IMR-90 (cell line): ENCODE data around the gene PIR. TPM values are rescaled to one million over a fixed set of nuclear protein-coding genes. Genes with fewer than 3 reads are reported as not detected.
A peak's percentile ranks its signal among the peaks of the same experiment; 100 is the strongest.

Source experiments
- ATAC-seq: fragments of 200-7000 bp; cut with Tn5 transposase; 2 replicates; pipeline ENCODE4 v1.9.1; 2020; ENCODE audit warnings: low read depth, mild to moderate bottlenecking, moderate library complexity
- BruUV-seq: library from RNA; stranded (reverse); fragments of 400-500 nt; replicated peaks from 2 replicates; lab custom pipeline; 2021; lab: Mats Ljungman, UMichigan
- CTCF ChIA-PET: fragments of 300-600 bp; formaldehyde crosslinking; extraction: SDS; loops from one replicate; lab custom pipeline; 2021; ENCODE audit warnings: antibody characterized with exemption; lab: Yijun Ruan, JAX
- POLR2A ChIA-PET: fragments of 300-600 bp; sonication (Branson Sonifier 250); formaldehyde crosslinking; loops from one replicate; lab custom pipeline; 2022; ENCODE audit warnings: antibody characterized with exemption; ENCODE audit not compliant: unreplicated experiment; lab: Charles Lee
- DNase-seq: peaks from one replicate; pipeline ENCODE4 v3.0.0; 2013
- H2AFZ ChIP-seq: replicated peaks from 2 replicates; pipeline ENCODE3; 2013; ENCODE audit warnings: low read length, mild to moderate bottlenecking; ENCODE audit not compliant: poor library complexity
- H2AK5ac ChIP-seq: 2 replicates; pipeline ENCODE4 v1.6.1; 2013; ENCODE audit warnings: low read depth, low read length, inconsistent platforms
- H2AK9ac ChIP-seq: replicated peaks from 2 replicates; pipeline ENCODE3; 2013; ENCODE audit warnings: mild to moderate bottlenecking, low read depth, low read length, moderate library complexity; ENCODE audit not compliant: poor library complexity
- H2BK120ac ChIP-seq: 2 replicates; pipeline ENCODE4 v1.6.1; 2013; ENCODE audit warnings: low read depth, low read length, inconsistent platforms
- H2BK15ac ChIP-seq: 3 replicates; pipeline ENCODE4 v1.6.1; 2013; ENCODE audit warnings: low read depth, low read length, inconsistent platforms
- H2BK20ac ChIP-seq: 2 replicates; pipeline ENCODE4 v1.6.1; 2013; ENCODE audit warnings: low read depth, mild to moderate bottlenecking, inconsistent platforms, low read length, moderate library complexity
- H2BK5ac ChIP-seq: 2 replicates; pipeline ENCODE4 v1.6.1; 2013; ENCODE audit warnings: mild to moderate bottlenecking, low read depth, low read length, inconsistent platforms; ENCODE audit not compliant: poor library complexity, severe bottlenecking
- H3K14ac ChIP-seq: replicated peaks from 2 replicates; pipeline ENCODE4 v1.6.1; 2013; ENCODE audit warnings: low read depth, low read length, inconsistent platforms
- H3K18ac ChIP-seq: 2 replicates; pipeline ENCODE4 v1.6.1; 2013; ENCODE audit warnings: low read depth, low read length, control low read depth
- H3K23ac ChIP-seq: 2 replicates; pipeline ENCODE4 v1.6.1; 2013; ENCODE audit warnings: low read depth, low read length, inconsistent platforms
- H3K27ac ChIP-seq: 2 replicates; pipeline ENCODE4 v1.5.1; 2013; ENCODE audit warnings: mild to moderate bottlenecking, control low read depth, low read length; ENCODE audit not compliant: insufficient read depth
- H3K27me3 ChIP-seq: 2 replicates; pipeline ENCODE4 v1.6.1; 2013; ENCODE audit warnings: low read length; ENCODE audit not compliant: control insufficient read depth, insufficient read depth
- H3K36me3 ChIP-seq: 2 replicates; pipeline ENCODE4 v1.6.1; 2013; ENCODE audit warnings: low read length, mixed read lengths; ENCODE audit not compliant: control insufficient read depth, insufficient read depth
- H3K4ac ChIP-seq: 2 replicates; pipeline ENCODE4 v1.6.1; 2013; ENCODE audit warnings: low read depth, low read length, inconsistent platforms
- H3K4me1 ChIP-seq: 2 replicates; pipeline ENCODE4 v1.6.1; 2013; ENCODE audit warnings: low read length, mixed read lengths; ENCODE audit not compliant: control insufficient read depth, insufficient read depth
- H3K4me2 ChIP-seq: 2 replicates; pipeline ENCODE4 v1.6.1; 2013; ENCODE audit warnings: low read depth, mild to moderate bottlenecking, control low read depth, low read length, moderate library complexity
- H3K4me3 ChIP-seq: 2 replicates; pipeline ENCODE4 v1.5.1; 2013; ENCODE audit warnings: low read depth, mild to moderate bottlenecking, control low read depth, low read length, moderate library complexity; ENCODE audit not compliant: insufficient read depth
- H3K56ac ChIP-seq: 2 replicates; pipeline ENCODE4 v1.6.1; 2013; ENCODE audit warnings: low read length, inconsistent platforms; ENCODE audit not compliant: insufficient read depth; ENCODE audit errors: extremely low read depth
- H3K79me1 ChIP-seq, 2 experiments: 2 replicates each; pipeline ENCODE4 v1.6.1; 2013; ENCODE audit warnings: low read length in 2 of 2, inconsistent platforms in 1 of 2, low read depth in 1 of 2
- H3K9ac ChIP-seq: 2 replicates; pipeline ENCODE4 v1.6.1; 2013; ENCODE audit warnings: low read depth, low read length, control low read depth
- H3K9me1 ChIP-seq: 2 replicates; pipeline ENCODE4 v1.6.1; 2013; ENCODE audit warnings: low read length, inconsistent platforms; ENCODE audit not compliant: insufficient read depth
- H3K9me3 ChIP-seq: 2 replicates; pipeline ENCODE4 v1.6.1; 2013; ENCODE audit warnings: low read length; ENCODE audit not compliant: control insufficient read depth, insufficient read depth
- H4K20me1 ChIP-seq: 2 replicates; pipeline ENCODE4 v1.6.1; 2013; ENCODE audit warnings: low read length, inconsistent platforms; ENCODE audit not compliant: insufficient read depth
- H4K5ac ChIP-seq: 2 replicates; pipeline ENCODE4 v1.6.1; 2013; ENCODE audit warnings: mild to moderate bottlenecking, low read depth, low read length, control low read depth
- H4K8ac ChIP-seq, 2 experiments: 2 replicates each; pipeline ENCODE4 v1.6.1; 2013; ENCODE audit warnings: low read depth in 2 of 2, low read length in 2 of 2, control low read depth in 1 of 2, inconsistent platforms in 1 of 2
- H4K91ac ChIP-seq: 2 replicates; pipeline ENCODE4 v1.6.1; 2013; ENCODE audit warnings: low read depth, low read length, inconsistent platforms; ENCODE audit not compliant: insufficient read depth
- CEBPB ChIP-seq: IDR thresholded peaks from 2 replicates; pipeline ENCODE4 v1.6.1; 2012; ENCODE audit warnings: low read depth, low read length, improper control_type of control experiment
- ELK1 ChIP-seq: fragments of 150-350 bp; IDR thresholded peaks from 2 replicates; pipeline ENCODE4 v1.6.1; 2016; ENCODE audit warnings: low read depth, mild to moderate bottlenecking, low read length, moderate library complexity, borderline replicate concordance
- FOS ChIP-seq: fragments of 150-350 bp; IDR thresholded peaks from 2 replicates; pipeline ENCODE4 v1.6.1; 2016; ENCODE audit warnings: low read depth, low read length
- MXI1 ChIP-seq: IDR thresholded peaks from 2 replicates; pipeline ENCODE4 v1.6.1; 2012; ENCODE audit warnings: low read depth, mild to moderate bottlenecking, low read length, moderate library complexity, borderline replicate concordance
- RFX5 ChIP-seq: IDR thresholded peaks from 2 replicates; pipeline ENCODE4 v1.8.0; 2012; ENCODE audit warnings: low read depth, mild to moderate bottlenecking, low read length, moderate library complexity
- USF2 ChIP-seq: fragments of 150-350 bp; IDR thresholded peaks from 2 replicates; pipeline ENCODE4 v1.6.1; 2017; ENCODE audit warnings: mild to moderate bottlenecking, antibody characterized with exemption, low read length, low read depth
- WGBS, 2 experiments: methylation state at CpG; one replicate each; pipeline versions ENCODE4 v1.1.5 to v1.1.7; 2013; ENCODE audit warnings: missing lambda C conversion rate in 2 of 2; ENCODE audit not compliant: insufficient read length in 1 of 2; ENCODE audit errors: extremely low coverage in 2 of 2; 5-methylcytosine and 5-hydroxymethylcytosine counted together
- dilution Hi-C: fragments of 300-500 bp; cut with HindIII; formaldehyde crosslinking; loops from one replicate; pipeline ENCODE4 v1.14.3; 2018; ENCODE audit warnings: low sequenced_read_pairs; ENCODE audit not compliant: unreplicated experiment
- in situ Hi-C: fragments of 300-500 bp; cut with MboI; formaldehyde crosslinking; loops from 3 replicates; pipeline ENCODE4 v1.14.3; 2019; ENCODE audit warnings: low sequenced_read_pairs, inconsistent platforms, mixed read lengths
- intact Hi-C: fragments of 100-400 bp; cut with micrococcal nuclease; formaldehyde crosslinking; loops from 2 replicates; pipeline ENCODE4 v1.10.0; 2022
- polyA plus RNA-seq, 3 experiments: library from polyadenylated mRNA; depleted of rRNA; stranded (reverse); fragments of >200 nt; gene quantifications; 2 replicates each; pipeline ENCODE4 v1.2.3, GENCODE V29; 2012; ENCODE audit warnings: low replicate concordance in 1 of 3
- total RNA-seq: library from RNA; depleted of rRNA; stranded (reverse); fragments of >200 nt; gene quantifications from 2 replicates; pipeline ENCODE4 v1.2.3, GENCODE V29; 2012

PIR gene
- total and polyA plus RNA-seq, 2 of the 4 experiments (the other 2 are of a cell fraction), result 5.7 to 8.7 TPM

GRCh38 chrX:15437724-15438123 lies 55.4 kb downstream of the PIR start:
- CTCF ChIA-PET, result interaction anchor here (1.0 kb wide), 1 partner anchor 76 kb away, joined by 4 read pairs; no protein-coding TSS in a partner anchor
- dilution Hi-C loops, result no loop called here
- H3K23ac ChIP-seq, result no peak overlapping the region

More at GRCh38 chrX:15437724-15438123, 55.4 kb downstream of the PIR start:
- H2AK5ac ChIP-seq, result no peak overlapping the region
- H4K5ac ChIP-seq, result no peak overlapping the region
- no peak overlapping the region for H3K56ac ChIP-seq
- no peak overlapping the region for H3K4me2 ChIP-seq
- no peak overlapping the region for H4K8ac ChIP-seq
- H2AFZ ChIP-seq, result no peak overlapping the region
- DNase-seq, result no peak
- H2BK15ac ChIP-seq, result no peak overlapping the region
- no peak overlapping the region for H2BK120ac ChIP-seq
- TF ChIP-seq MXI1 (no peak), FOS (no peak), USF2 (no peak), RFX5 (no peak), ELK1 (no peak), CEBPB (peak; percentile 79)
- no peak overlapping the region for H3K14ac ChIP-seq
- H3K4ac ChIP-seq, result no peak overlapping the region
- no CpG with 5 or more reads among the region's 1 CpG for WGBS, 2 experiments
- H3K4me1 ChIP-seq, result no peaks in the 10 kb centered on the region
- H3K9me3 ChIP-seq, result no peaks in the 10 kb centered on the region
- BruUV-seq, result no TSS peak
- H2BK5ac ChIP-seq, result no peak overlapping the region
- intact Hi-C loops (no loop called here), in situ Hi-C loops (no loop called here)
- H3K9me1 ChIP-seq, result no peaks in the 10 kb centered on the region
- H3K79me1 ChIP-seq, result no peaks in the 10 kb centered on the region
- no peak overlapping the region for H3K9ac ChIP-seq
- no peak overlapping the region for H4K91ac ChIP-seq
- H3K18ac ChIP-seq, result no peak overlapping the region
- no peak overlapping the region for H2BK20ac ChIP-seq
- H3K36me3 ChIP-seq, result peaks cover 1% of the 10 kb centered on the region; the same call in 1 of the 2 replicates
- H2AK9ac ChIP-seq, result no peak overlapping the region
- no peak overlapping the region for H3K27ac ChIP-seq
- POLR2A ChIA-PET, result no interaction called here
- no peaks in the 10 kb centered on the region; the same call in 1 of the 2 replicates for H3K27me3 ChIP-seq
- H3K4me3 ChIP-seq, result no peak overlapping the region
- H4K20me1 ChIP-seq, result no peaks in the 10 kb centered on the region
- no peak for ATAC-seq
